WERI-Rb-1 (cell line): Measurements from ENCODE around the gene ADAM15.

ENCODE experiments used
- DNase-seq: peaks from one replicate; pipeline ENCODE4 v3.0.0-alpha.2; 2020
- H3K27ac ChIP-seq: fragments of 250-450 bp; sonication (Bioruptor Pico); 2 replicates; pipeline ENCODE4 v1.5.1; 2020; ENCODE audit warnings: mild to moderate bottlenecking, moderate library complexity
- H3K27me3 ChIP-seq: fragments of 250-450 bp; sonication (Bioruptor Pico); 2 replicates; pipeline ENCODE4 v1.5.1; 2021; ENCODE audit warnings: mild to moderate bottlenecking, low read depth, moderate library complexity; ENCODE audit not compliant: insufficient read depth, severe bottlenecking
- H3K36me3 ChIP-seq: fragments of 250-450 bp; sonication (Bioruptor Pico); 2 replicates; pipeline ENCODE4 v1.5.1; 2020; ENCODE audit warnings: mild to moderate bottlenecking, moderate library complexity
- H3K4me3 ChIP-seq: 2 replicates; pipeline ENCODE4 v1.5.1; 2011; ENCODE audit warnings: low read depth, mild to moderate bottlenecking, control low read depth, low read length
- H3K9me3 ChIP-seq: fragments of 250-450 bp; sonication (Bioruptor Pico); 2 replicates; pipeline ENCODE4 v1.5.1; 2021; ENCODE audit warnings: mild to moderate bottlenecking, moderate library complexity; ENCODE audit not compliant: severe bottlenecking
- TF ChIP-seq, protein P1 (sequence below): IDR thresholded peaks from 2 replicates; pipeline ENCODE4 v1.5.1; 2011; ENCODE audit warnings: low read depth, mild to moderate bottlenecking, control low read depth, inconsistent platforms, low read length

Gene ADAM15

DNA sequence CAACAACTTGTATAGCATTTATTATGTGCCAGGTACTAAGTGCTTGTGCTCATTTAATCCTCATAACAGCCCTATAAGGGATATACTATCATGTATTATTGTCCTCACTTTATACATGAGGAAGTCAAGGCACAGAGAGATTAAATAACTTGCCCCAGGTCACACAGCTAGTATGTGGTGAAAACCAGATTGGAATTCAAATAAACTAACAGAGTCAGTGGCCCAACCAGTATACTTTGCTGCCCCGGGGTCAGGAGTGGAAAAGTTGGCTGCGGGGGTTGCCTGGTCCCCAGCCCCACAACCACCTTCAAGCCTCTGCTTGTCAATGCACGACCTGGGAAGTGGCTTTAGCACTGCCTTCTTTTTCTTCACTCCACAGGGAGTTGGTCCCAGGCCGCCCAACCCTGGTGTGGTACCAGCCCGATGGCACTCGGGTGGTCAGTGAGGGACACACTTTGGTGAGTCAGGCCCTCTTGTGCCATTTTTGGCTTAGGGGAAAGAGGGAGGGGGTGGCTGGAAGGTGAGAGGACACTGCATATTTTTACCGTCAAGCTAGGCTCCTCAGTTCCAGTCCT is 2.5 kb downstream of the ADAM15 start:
- Histone ChIP-seq H3K27me3 (no peaks in the 10 kb centered on the region), H3K27ac (no peak overlapping the region)

DNA sequence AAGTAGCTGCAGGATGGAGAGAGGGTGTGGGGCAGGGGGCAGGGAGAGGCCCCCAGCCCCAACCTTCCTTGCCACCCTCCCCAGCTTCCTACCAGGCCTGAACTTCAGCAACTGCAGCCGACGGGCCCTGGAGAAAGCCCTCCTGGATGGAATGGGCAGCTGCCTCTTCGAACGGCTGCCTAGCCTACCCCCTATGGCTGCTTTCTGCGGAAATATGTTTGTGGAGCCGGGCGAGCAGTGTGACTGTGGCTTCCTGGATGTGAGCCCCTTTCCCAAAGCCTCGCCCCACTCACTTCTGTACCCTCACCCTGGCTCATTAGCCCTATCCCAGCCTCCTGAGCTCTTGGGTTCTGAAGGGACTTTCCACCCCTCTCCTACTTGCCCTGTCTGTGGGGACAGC is 6.0 kb downstream of the ADAM15 start:
- no peak overlapping the region for H3K4me3 ChIP-seq
- H3K9me3 ChIP-seq = no peaks in the 10 kb centered on the region
- H3K27ac ChIP-seq = no peak overlapping the region
- TF ChIP-seq, protein P1, sequence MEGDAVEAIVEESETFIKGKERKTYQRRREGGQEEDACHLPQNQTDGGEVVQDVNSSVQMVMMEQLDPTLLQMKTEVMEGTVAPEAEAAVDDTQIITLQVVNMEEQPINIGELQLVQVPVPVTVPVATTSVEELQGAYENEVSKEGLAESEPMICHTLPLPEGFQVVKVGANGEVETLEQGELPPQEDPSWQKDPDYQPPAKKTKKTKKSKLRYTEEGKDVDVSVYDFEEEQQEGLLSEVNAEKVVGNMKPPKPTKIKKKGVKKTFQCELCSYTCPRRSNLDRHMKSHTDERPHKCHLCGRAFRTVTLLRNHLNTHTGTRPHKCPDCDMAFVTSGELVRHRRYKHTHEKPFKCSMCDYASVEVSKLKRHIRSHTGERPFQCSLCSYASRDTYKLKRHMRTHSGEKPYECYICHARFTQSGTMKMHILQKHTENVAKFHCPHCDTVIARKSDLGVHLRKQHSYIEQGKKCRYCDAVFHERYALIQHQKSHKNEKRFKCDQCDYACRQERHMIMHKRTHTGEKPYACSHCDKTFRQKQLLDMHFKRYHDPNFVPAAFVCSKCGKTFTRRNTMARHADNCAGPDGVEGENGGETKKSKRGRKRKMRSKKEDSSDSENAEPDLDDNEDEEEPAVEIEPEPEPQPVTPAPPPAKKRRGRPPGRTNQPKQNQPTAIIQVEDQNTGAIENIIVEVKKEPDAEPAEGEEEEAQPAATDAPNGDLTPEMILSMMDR = no peak
- no peak for DNase-seq
- peaks cover 76% of the 10 kb centered on the region for H3K36me3 ChIP-seq
- no peaks in the 10 kb centered on the region for H3K27me3 ChIP-seq

More for the DNA sequence above, 2.5 kb downstream of the ADAM15 start:
- Histone ChIP-seq H3K4me3 (no peak overlapping the region), H3K9me3 (no peaks in the 10 kb centered on the region), H3K36me3 (peaks cover 53% of the 10 kb centered on the region)
- no peak for DNase-seq
- TF ChIP-seq, protein P1 = no peak

DNA sequence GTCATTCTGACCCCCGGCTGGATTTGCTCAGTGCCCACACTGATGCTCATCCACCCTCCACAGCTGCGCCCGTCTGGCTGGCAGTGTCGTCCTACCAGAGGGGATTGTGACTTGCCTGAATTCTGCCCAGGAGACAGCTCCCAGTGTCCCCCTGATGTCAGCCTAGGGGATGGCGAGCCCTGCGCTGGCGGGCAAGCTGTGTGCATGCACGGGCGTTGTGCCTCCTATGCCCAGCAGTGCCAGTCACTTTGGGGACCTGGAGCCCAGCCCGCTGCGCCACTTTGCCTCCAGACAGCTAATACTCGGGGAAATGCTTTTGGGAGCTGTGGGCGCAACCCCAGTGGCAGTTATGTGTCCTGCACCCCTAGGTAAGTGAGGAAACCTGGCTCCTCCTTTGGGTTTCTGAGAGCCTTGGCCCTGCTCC is 6.7 kb downstream of the ADAM15 start:
- DNase-seq = no peak
- H3K4me3 ChIP-seq = no peak overlapping the region
- no peaks in the 10 kb centered on the region for H3K9me3 ChIP-seq
- H3K27me3 ChIP-seq = no peaks in the 10 kb centered on the region
- no peak overlapping the region for H3K27ac ChIP-seq
- peaks cover 76% of the 10 kb centered on the region for H3K36me3 ChIP-seq
- TF ChIP-seq, protein P1 = peak; percentile 37

DNA sequence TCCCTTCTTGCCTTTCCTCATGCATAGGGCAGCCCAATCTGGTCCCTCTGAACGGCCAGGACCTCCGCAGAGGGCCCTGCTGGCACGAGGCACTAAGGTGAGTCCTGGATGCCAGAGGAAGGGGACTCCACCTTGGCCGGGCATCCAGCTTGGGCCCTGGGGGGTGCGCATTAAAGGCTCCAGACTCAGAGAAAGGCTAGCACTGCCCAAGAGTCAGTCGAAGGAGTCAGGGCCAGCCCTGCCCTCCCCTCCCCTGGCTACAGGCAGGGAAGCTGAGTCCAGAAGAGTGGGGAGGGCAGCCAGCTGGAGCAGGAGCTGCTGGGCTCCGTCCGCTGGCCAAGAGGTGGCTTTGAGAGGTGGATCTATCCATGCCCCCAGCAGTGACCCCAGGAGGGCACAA is 9.6 kb downstream of the ADAM15 start:
- Histone ChIP-seq H3K4me3 (no peak overlapping the region), H3K36me3 (peaks cover 52% of the 10 kb centered on the region), H3K27ac (no peak overlapping the region), H3K9me3 (no peaks in the 10 kb centered on the region), H3K27me3 (no peaks in the 10 kb centered on the region)
- no peak for DNase-seq
- TF ChIP-seq, protein P1 = no peak

DNA sequence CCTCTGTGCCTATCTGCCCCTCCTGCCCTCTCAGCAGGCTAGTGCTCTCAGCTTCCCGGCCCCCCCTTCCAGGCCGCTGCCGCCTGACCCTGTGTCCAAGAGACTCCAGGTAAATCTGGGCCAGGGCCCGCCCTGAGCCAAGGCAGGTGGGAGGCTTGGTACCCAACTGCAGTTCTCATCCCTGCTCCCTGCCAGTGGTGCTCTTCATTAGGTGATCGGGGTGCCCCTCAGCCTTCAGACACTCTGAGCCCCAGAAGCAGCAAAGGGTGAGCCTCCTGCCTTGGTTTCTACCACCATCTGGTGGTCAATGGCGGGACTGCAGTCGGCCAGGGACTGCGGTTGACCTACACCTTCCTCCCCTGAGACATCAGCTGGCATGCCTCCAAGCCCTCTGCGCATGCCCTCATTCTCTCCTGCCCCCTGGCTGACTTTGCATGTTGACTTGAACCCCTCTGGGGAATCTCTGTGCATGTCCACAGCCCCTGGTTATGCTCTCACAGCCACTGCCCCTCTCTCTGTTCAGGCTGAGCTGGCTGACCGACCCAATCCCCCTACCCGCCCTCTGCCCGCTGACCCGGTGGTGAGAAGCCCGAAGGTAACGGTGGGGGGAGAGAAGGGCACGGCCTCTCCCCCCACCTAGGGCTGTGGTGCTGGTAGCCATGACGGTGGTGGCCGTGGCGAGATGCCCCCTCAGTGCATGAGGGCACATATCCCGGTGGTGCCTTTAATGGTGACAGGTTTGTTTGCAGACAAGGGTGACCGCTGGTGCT is 10.4 kb downstream of the ADAM15 start:
- Histone ChIP-seq H3K27ac (no peak overlapping the region; the same call in 1 of the 2 replicates), H3K4me3 (no peak overlapping the region), H3K9me3 (no peaks in the 10 kb centered on the region), H3K36me3 (peaks cover 44% of the 10 kb centered on the region), H3K27me3 (no peaks in the 10 kb centered on the region)
- peak; percentile 98 for DNase-seq
- TF ChIP-seq, protein P1 = peak; percentile 100
